GM21528 (cell line): ENCODE measurements around the gene BMP8A.
"Not testable (repeated sequence)": the region's sequence is repeated elsewhere in the genome, so short reads cannot be mapped to it uniquely, and the experiment has no call there.

Experiments
- ATAC-seq: cut with Tn5 transposase; IDR thresholded peaks from one replicate; pipeline ENCODE4 v1.9.1; 2021; ENCODE audit warnings: mild to moderate bottlenecking, moderate library complexity; ENCODE audit not compliant: unreplicated experiment, low FRiP score

The BMP8A gene

GRCh38 chr1:39481289-39481688, 10.1 kb upstream of the BMP8A start:
- ATAC-seq: no peak

GRCh38 chr1:39483276-39483675, 8.2 kb upstream of the BMP8A start:
- no peak for ATAC-seq

- no peak for ATAC-seq
Observed at GRCh38 chr1:39484564-39484963, 6.9 kb upstream of the BMP8A start.

- no peak for ATAC-seq
Observed at GRCh38 chr1:39485046-39485803, 6.2 kb upstream of the BMP8A start.

- no peak for ATAC-seq
Observed at GRCh38 chr1:39488012-39488545, 3.4 kb upstream of the BMP8A start.

GRCh38 chr1:39488793-39489566, 2.5 kb upstream of the BMP8A start:
- ATAC-seq: no peak

GRCh38 chr1:39489567-39490239, 1.7 kb upstream of the BMP8A start:
- no peak for ATAC-seq

- ATAC-seq: peak; percentile 14
Observed at GRCh38 chr1:39490596-39491145, 765 bp upstream of the BMP8A start.

- not testable (repeated sequence) for ATAC-seq
Observed at GRCh38 chr1:39492118-39493042, 944 bp downstream of the BMP8A start.

GRCh38 chr1:39493043-39493810, 1.8 kb downstream of the BMP8A start:
- ATAC-seq: not testable (repeated sequence)

- no peak for ATAC-seq
Observed at GRCh38 chr1:39494671-39495410, 3.4 kb downstream of the BMP8A start.

- not testable (repeated sequence) for ATAC-seq
Observed at GRCh38 chr1:39496520-39496919, 5.1 kb downstream of the BMP8A start.

- no peak for ATAC-seq
Observed at GRCh38 chr1:39497585-39497984, 6.1 kb downstream of the BMP8A start.

GRCh38 chr1:39498096-39498710, 6.8 kb downstream of the BMP8A start:
- ATAC-seq: not testable (repeated sequence)

GRCh38 chr1:39498821-39499220, 7.4 kb downstream of the BMP8A start:
- not testable (repeated sequence) for ATAC-seq

- ATAC-seq: no peak
Observed at GRCh38 chr1:39499668-39500067, 8.2 kb downstream of the BMP8A start.

GRCh38 chr1:39500862-39501389, 9.5 kb downstream of the BMP8A start:
- no peak for ATAC-seq

GRCh38 chr1:39501666-39502065, 10.2 kb downstream of the BMP8A start:
- ATAC-seq: no peak
